AG04450 (cell line): ENCODE results near the gene ADGRD2. TPM values are rescaled to one million over a fixed set of nuclear protein-coding genes. Genes with fewer than 3 reads are reported as not detected.

Experiments
- CTCF ChIA-PET: fragments of 300-600, 350-600 bp; formaldehyde crosslinking; extraction: SDS; loops from one replicate; lab custom pipeline; 2022; ENCODE audit warnings: antibody characterized with exemption, inconsistent platforms; lab: Charles Lee
- POLR2A ChIA-PET: fragments of 350-600 bp; formaldehyde crosslinking; extraction: SDS; loops from one replicate; lab custom pipeline; 2021; ENCODE audit warnings: antibody characterized with exemption, inconsistent platforms; lab: Yijun Ruan, JAX
- DNase-seq: peaks from one replicate; pipeline ENCODE4 v3.0.0-alpha.2; 2011; ENCODE audit warnings: low read depth, low spot score
- H3K27ac ChIP-seq: one replicate; pipeline ENCODE4 v1.5.1; 2012; ENCODE audit warnings: low read depth, low read length, control low read depth
- H3K27me3 ChIP-seq: one replicate; pipeline ENCODE4 v1.6.0; 2012; ENCODE audit warnings: low read length; ENCODE audit not compliant: control insufficient read depth, insufficient read depth
- H3K4me3 ChIP-seq: 2 replicates; pipeline ENCODE4 v1.5.1; 2011; ENCODE audit warnings: mild to moderate bottlenecking, low read depth, low read length, control low read depth
- H3K9me3 ChIP-seq: 2 replicates; pipeline ENCODE4 v1.5.1; 2012; ENCODE audit warnings: low read length; ENCODE audit not compliant: control insufficient read depth, insufficient read depth
- CTCF ChIP-seq: IDR thresholded peaks from 2 replicates; pipeline ENCODE4 v1.5.1; 2011; ENCODE audit warnings: low read depth, low read length, control low read depth, inconsistent platforms
- polyA plus RNA-seq: library from polyadenylated mRNA; depleted of rRNA; stranded (reverse); fragments of >200 nt; gene quantifications from 2 replicates; pipeline ENCODE4 v1.2.3, GENCODE V29; 2011

ADGRD2 gene
- polyA plus RNA-seq, 1 experiment = not detected

DNA sequence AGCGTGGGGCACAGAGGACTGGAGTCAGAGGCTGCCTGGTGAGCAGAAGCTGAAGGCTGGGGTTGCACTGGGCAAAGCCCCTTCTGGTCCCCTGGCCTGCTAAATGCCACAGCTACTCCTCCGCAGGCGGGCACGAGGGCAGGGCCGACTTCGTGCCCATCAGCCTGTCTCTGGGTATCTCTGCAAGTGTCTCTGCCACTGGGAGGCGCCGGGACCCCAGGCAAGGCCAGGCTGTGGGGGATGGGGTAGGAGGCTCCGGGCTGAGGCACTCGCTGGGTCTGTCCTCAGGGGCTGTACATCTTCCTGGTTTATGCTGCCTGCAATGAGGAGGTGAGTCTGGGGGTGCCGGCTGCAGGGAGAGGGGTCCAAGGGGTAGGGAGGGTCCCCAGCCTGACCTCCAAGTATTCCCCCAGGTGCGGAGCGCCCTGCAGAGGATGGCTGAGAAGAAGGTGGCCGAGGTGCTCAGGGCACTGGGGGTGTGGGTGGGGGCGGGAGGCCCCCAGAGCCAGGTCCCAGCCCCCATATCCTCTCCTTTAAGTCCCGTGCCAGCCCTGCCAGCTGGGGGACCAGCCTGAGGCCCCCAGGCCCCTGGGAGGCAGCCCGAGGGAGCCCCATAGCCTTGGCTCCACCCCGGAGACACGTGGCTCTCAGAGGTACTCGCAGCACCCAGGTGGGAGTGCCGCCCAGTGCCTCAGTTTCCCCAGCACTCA, 25.1 kb downstream of the ADGRD2 start:
- Histone ChIP-seq H3K27me3 (peaks cover 64% of the 10 kb centered on the region), H3K4me3 (no peak overlapping the region), H3K27ac (no peak overlapping the region), H3K9me3 (no peaks in the 10 kb centered on the region; the same call in 1 of the 2 replicates)
- ChIA-PET POLR2A (no interaction called here), CTCF (no interaction called here)
- no peak for DNase-seq
- no peak for TF ChIP-seq CTCF

- ChIA-PET POLR2A (no interaction called here), CTCF (no interaction called here)
- Histone ChIP-seq H3K27me3 (peaks cover 64% of the 10 kb centered on the region), H3K4me3 (no peak overlapping the region), H3K27ac (no peak overlapping the region), H3K9me3 (no peaks in the 10 kb centered on the region; the same call in 1 of the 2 replicates)
- no peak for DNase-seq
- TF ChIP-seq CTCF = no peak
Observed at GRCh38 chr9:124475868-124476690, 25.8 kb downstream of the ADGRD2 start.

DNA sequence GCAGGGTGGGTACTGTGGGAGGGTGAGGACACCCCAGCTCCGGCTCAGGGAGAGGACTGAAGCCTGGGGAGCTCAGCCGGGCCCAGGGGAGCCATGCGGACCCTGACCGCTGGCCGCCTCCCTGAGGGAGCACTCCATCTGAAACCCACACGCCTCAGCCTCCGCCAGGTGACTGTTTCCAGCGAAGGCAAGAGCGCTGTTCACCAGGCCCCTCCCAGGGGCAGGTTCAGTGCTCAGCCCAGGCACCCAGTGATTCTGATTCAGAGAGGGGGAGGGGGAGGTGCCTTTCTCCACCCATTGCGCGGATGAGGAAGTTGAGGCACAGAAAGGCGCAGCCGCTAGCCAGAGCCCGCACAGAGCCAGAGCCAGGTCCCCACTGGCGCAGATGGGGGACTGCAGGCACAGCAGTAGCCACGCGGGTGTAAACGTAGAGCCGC, 27.0 kb downstream of the ADGRD2 start:
- no peaks in the 10 kb centered on the region; the same call in 1 of the 2 replicates for H3K9me3 ChIP-seq
- TF ChIP-seq CTCF = no peak
- CTCF ChIA-PET = no interaction called here
- no peak overlapping the region for H3K27ac ChIP-seq
- no peak for DNase-seq
- peaks cover 71% of the 10 kb centered on the region for H3K27me3 ChIP-seq
- H3K4me3 ChIP-seq = no peak overlapping the region
- POLR2A ChIA-PET = interaction anchor here (0.6 kb wide), 1 partner anchor 60 kb away, joined by 15 read pairs; no protein-coding TSS in a partner anchor

- ChIA-PET POLR2A (interaction anchor here (0.6 kb wide), 1 partner anchor 59 kb away, joined by 15 read pairs; no protein-coding TSS in a partner anchor), CTCF (interaction anchor here (0.6 to 1.1 kb wide), 2 partner anchors 56 to 69 kb away, joined by 3 to 4 read pairs; no protein-coding TSS in a partner anchor)
- no peak overlapping the region for H3K4me3 ChIP-seq
- no peak for DNase-seq
- H3K9me3 ChIP-seq = no peaks in the 10 kb centered on the region; the same call in 1 of the 2 replicates
- H3K27me3 ChIP-seq = peaks cover 71% of the 10 kb centered on the region
- TF ChIP-seq CTCF = no peak
- no peak overlapping the region for H3K27ac ChIP-seq
Observed at GRCh38 chr9:124477648-124478285, 27.5 kb downstream of the ADGRD2 start.
